ENCODE data around the gene CDCA7. TPM values are rescaled to one million over a fixed set of nuclear protein-coding genes. Genes with fewer than 3 reads are reported as not detected.
A peak's percentile ranks its signal among the peaks of the same experiment; 100 is the strongest.
"Not testable (repeated sequence)": the region's sequence is repeated elsewhere in the genome, so short reads cannot be mapped to it uniquely, and the experiment has no call there.

CDCA7 gene
- 21.4 and 28.8 TPM in 2 replicates for total RNA-seq (2014; rRNA removed; shearing (Covaris generic))

- peak; percentile 76 for DNase-seq (ENCODE audit: low read depth)
Observed at GRCh38 chr2:173354582-173355131, at the start of gene CDCA7. TSS of gene CDCA7 (plus strand) at chr2:173354872. CDS start at chr2:173354964, 92 bp downstream.

DNA sequence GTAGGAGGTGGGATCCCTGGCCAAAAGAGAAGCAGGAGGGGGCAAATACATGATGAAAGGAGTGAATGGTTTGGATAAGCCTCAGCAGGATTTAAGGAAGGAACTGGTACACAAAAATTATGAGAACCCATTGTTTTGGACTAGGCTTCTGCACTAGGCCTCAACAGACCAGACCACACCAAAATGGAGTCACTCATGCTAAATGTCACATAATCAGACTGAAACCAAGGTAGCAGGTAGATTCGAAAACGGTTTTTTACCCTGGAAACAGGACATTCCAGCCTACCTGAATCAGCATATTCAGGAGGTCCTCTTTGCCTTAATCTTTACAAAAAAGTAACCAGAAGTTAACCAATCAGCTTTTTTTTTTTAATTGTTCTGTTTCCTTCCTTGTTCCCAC lies 49.4 kb upstream of the CDCA7 start:
- DNase-seq (ENCODE audit: low read depth), result no peak

DNA sequence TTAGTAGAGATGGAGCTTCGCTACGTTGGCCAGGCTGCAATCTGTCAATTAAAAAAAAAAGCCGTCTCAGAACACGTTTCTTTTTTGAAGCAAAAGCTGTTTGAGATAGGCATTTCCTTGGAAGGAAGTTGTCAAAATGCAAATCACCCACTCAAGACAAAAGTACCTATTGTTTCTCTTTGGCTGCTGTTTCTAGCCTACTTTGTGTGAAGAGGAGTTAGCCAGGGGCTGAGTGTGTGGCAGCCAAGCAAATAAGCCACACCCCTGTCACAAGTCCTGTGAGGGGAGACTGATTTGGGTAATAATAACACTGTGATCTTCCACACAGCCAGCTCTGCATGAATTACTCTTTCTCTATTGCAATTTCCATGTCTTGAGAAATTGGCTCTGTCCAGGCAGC lies 47.4 kb upstream of the CDCA7 start:
- peak; percentile 24 for DNase-seq (ENCODE audit: low read depth)

DNA sequence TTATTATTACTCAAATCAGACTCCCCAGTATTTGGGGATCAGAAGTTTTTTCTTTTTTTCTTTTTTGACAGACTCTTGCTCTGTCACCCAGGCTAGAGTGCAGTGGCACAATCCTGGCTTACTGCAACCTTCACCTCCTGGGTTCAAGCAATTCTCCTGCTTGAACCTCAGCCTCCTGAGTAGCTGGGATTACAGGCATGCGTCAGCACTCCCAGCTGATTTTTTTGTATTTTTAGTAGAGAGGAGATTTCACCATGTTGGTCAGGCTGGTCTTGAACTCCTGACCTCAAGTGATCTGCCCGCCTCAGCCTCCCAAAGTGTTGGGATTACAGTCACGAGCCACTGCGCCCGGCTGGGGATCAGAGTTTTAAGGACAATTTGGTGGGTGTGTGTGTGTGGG lies 45.3 kb upstream of the CDCA7 start:
- DNase-seq (ENCODE audit: low read depth), result not testable (repeated sequence)

DNA sequence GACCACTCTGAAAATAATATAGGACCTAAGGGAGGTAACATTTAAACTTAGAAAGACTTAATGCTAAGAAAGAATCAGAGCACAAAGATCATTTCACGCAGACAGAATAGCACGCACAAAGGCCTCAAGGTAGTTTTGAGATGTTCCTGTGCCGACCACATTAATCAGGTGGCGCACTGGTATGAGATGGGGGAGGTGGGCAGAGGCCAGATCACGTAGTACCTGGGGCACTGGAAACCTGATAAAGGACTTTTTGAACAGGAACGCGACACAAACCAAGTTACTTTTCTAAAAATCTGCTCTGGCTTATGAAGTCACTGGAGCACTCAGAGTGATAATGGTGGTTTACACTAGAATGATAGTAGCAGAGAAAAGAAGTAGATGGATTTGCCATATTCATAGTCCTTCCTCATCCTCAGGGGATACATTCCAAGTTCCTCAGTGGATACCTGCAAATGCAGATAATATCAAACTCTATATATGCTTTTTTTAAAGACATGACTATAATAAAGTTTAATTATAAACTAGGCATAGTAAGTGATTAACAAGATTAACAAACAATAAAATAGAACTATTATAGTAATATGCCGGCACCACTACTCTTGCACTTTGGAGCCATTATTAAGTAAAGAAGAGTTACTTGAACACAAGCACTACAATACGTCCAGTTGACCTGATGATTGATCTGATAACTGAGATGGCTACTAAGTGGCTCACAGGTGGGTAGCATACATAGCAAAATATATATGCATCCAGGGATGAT lies 42.6 kb upstream of the CDCA7 start:
- no peak for DNase-seq (ENCODE audit: low read depth)

GRCh38 chr2:173323371-173323770 lies 31.3 kb upstream of the CDCA7 start:
- peak; percentile 9 for DNase-seq (ENCODE audit: low read depth)

GRCh38 chr2:173326806-173327205 lies 27.9 kb upstream of the CDCA7 start:
- peak; percentile 6 for DNase-seq (ENCODE audit: low read depth)

GRCh38 chr2:173327421-173327820 lies 27.3 kb upstream of the CDCA7 start:
- no peak for DNase-seq (ENCODE audit: low read depth)

- not testable (repeated sequence) for DNase-seq (ENCODE audit: low read depth)
Observed at GRCh38 chr2:173333003-173333402, 21.7 kb upstream of the CDCA7 start.

- no peak for DNase-seq (ENCODE audit: low read depth)
Observed at GRCh38 chr2:173339807-173340206, 14.9 kb upstream of the CDCA7 start.

GRCh38 chr2:173343921-173344320 lies 10.8 kb upstream of the CDCA7 start:
- DNase-seq (ENCODE audit: low read depth), result no peak

DNA sequence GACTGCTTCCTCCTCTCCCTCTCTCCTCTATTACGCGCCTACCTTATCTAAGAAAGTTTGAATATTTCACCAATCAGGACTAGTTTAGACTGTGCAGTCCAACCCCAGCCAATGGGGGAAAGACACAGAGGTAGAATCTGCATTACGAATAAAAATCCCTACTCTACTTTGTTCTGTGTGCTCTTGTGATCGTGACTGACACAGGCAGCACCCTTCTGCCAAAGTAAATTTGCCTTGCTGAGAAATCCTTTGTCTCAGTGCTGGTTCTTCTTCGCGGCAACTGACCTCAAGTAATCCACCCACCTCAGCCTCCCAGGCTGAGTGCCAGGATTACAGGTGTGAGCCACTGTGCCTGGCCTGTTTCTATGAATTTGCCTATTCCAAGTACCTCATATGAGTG lies 8.6 kb upstream of the CDCA7 start:
- DNase-seq (ENCODE audit: low read depth), result no peak

DNA sequence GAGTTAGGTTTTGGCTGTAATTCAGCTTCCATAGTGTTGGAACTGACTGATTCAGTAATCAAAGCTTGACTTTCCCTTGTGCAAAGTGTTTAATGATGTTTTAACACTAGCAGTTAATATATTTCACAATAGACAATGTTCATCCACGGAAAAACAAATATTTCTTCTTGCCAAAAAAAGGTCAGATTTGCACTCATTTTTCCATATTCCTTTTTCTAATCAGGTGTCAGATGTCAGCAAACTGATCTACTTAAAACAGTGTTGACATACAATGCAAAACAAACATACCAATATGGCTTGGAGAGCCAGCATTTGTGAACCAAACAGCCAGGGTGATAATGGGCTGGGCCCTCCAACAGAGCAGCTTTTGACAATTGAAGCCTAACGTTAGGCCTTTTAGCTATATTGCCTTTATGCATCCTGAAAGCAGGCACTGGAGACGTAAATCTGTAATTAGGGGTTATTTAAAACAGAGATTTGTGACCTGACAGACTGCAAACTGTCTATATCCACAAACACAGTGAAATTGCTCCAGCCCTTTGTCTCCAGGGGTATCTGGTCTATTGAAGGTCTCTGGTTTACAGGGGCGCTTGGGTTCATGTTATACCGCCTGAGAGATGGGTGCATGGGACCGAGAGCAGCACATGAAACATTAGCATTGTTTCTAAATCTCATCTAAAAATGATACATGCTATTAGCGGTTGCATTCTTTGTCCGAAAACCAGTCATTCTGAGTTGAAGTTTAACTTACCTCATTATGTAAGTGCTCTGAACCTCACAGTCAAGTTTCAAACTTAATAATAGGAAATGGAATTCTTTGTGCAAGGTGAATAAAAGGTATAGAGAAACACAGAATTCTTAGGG lies 7.1 kb upstream of the CDCA7 start:
- no peak for DNase-seq (ENCODE audit: low read depth)

DNA sequence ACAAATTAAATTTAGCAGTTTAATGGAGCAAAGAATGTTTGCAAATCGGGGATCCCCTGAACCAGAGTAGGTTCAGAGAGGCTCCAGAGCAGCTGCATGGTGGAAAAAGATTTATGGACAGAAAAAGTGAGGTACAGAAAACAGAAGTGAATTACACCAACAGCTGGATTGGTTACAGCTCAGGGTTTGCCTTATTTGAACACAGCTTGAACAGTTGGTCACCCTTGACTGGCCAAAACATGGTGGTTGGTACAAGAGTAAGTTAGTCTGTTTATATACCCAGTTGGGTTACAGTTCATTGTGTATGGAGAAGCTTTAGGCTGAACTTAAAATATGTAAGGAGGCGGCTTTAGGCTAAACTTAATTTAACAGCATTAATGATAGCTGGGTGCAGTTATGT lies 5.4 kb upstream of the CDCA7 start:
- no peak for DNase-seq (ENCODE audit: low read depth)

DNA sequence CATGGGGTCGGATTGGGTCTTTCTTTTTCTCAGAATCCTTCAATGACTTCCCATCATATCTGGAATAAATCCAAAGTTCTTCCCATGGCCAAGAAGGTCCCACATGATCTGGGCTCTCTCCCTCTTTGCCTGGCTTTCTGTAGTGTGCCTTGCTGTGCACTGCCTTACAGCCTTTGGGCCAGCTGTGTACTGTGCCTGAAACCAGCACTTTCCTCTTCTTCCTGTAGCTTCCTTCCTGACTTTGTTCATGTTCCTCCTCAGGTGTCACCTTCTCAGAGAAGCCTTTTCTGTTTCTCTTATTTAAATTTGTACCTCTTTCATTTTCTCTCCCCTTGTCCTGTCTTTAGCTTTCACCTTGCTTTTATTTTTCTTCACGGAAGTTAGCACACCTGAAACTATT lies 4.3 kb upstream of the CDCA7 start:
- no peak for DNase-seq (ENCODE audit: low read depth)

- no peak for DNase-seq (ENCODE audit: low read depth)
Observed at GRCh38 chr2:173351879-173352278, 2.8 kb upstream of the CDCA7 start.

DNA sequence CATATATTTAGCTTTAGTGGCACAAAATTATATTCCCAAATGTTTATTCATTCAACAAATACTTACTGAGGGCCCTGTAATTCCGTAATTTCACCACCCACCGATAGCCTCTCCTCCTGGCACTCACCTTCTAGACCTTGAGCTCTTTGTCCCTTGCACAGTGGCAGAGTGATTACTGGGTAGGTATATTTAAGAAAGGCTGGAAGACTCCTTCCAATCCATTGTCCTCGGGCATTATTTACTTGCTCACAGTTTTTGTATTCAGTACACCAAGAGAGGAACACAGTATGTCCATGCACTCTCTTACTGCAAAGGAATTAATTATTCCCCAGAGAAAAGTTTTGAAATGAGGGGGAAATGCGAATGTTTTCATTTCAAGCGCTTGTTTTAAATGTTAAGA lies 1.1 kb upstream of the CDCA7 start:
- DNase-seq (ENCODE audit: low read depth), result no peak

DNA sequence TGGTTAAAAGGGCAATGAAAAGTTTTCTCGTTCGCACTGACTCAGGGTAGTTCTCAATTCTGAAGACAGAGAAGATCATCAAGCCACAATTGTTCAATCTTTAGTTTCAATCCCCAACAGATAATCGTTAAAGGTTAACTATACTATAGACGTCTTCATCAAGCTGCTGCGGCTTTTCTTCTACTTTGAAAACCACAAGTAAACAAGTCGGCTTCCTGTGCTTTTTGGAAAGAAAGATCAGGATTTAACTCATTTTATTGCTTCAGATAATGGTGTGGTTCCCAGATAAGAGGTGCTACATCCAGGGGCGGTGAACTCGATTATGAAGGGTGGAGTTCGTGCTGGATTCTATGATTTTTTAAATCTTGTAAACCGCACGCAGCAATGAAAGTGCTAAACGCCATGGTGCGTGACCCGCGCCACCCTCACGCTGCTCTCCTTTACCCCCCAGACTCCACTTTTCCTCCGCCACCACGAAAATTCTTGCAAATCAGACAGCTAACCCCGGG lies 545 bp upstream of the CDCA7 start:
- no peak for DNase-seq (ENCODE audit: low read depth)

DNA sequence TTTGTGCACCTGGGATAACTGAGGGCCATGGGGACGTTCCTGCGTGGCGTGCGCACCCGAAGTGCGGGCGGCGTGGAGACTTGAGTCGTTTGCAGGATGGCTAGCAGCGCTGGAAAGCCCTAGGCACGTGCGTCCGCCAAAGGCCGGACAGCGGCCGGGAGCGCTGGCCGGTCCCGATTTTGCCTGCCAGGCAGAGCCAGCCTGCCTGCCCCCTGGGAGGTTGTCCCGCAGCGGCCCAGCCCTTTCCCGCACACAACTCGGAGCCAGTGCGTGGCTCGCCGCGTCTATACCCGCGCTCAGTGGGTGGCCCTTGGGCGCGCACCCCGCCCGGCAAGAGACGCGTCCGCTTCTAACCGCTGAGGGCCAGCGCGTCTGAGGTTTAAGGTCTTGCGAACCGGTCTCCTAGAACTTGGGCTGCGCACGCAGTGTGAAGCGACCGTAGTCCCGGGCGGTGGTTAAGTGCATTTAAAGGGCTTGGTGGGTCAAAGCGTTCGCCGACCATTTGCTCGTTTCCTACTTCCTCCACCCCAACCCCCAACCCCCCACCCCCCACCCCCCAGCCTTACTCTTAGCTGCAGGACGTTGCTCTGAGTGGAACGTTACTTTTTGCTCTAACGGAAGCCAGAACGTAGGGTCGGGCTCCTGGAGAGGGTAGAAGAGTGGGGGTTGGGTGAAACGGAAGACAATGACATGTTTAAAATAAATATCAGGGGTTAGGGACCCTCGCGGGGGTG lies 627 bp downstream of the CDCA7 start:
- DNase-seq (ENCODE audit: low read depth), result peak; percentile 72

DNA sequence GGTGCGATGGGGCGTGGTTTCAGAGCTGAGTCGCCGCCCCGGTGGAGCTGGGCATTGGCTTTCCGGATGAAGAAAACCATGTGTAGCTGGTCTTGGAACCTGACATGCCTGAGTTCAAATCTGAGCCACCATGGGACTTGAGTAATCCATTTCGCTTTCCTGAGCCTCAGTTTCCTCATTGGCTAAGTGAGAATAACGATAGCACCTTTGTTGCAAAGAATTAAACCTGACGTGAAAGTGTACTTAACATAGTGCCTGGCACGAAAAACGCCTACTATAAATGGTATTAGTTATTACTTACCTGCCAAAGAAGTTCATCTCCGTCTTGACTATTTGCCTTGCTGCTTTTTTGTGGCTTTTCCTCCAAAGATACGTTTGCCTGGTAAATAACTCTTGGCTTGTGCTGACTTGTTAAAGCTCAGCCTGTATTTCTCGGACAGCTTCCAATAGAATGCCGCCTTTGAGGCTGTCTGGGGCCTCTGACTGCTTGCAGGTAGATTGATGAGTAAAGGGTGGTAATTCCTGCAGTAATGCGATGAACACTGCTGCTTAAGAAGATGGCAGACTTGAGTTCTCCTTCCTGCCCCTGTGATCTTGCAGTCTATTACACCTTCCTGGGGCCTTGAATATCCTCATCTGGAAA lies 1.3 kb downstream of the CDCA7 start:
- DNase-seq (ENCODE audit: low read depth), result no peak

DNA sequence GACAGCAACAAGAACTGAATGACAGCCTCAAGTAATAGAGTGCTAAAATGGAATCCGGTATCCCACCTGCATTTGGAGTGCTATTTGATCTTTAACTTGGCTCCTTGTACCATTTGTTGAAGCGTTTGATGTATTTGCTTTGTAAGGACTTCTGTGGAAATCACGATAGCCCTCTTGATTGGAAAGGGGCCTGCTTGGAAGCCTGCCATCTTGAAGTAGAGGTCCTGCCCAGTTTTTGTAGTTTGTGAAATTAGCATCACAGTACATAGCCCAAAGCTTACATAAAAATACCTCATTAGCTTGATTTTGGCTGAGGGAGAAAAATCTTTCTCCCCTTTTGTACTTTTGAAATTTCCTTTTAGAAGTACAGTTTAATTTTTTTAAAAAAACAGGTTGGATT lies 2.7 kb downstream of the CDCA7 start:
- no peak for DNase-seq (ENCODE audit: low read depth)
